CD1c-positive myeloid dendritic cell (primary cell): ENCODE results near the gene NFIB.
A peak's percentile ranks its signal among the peaks of the same experiment; 100 is the strongest.

Experiments used
- DNase-seq: peaks from one replicate; pipeline ENCODE4 v3.0.0-alpha.2; 2016; ENCODE audit errors: extremely low spot score

NFIB gene

GRCh38 chr9:14313951-14314423 lies at the start of gene NFIB:
NFIB (minus strand) TSS chr9:14314141; CDS start chr9:14313511, 630 bp downstream.
- DNase-seq = no peak

- DNase-seq = no peak
Observed at GRCh38 chr9:14362175-14362574, 48.2 kb upstream of the NFIB start.

- DNase-seq = no peak
Observed at GRCh38 chr9:14361074-14361473, 47.1 kb upstream of the NFIB start.

GRCh38 chr9:14358523-14358922 lies 44.6 kb upstream of the NFIB start:
- DNase-seq = no peak

- no peak for DNase-seq
Observed at GRCh38 chr9:14356351-14357265, 42.7 kb upstream of the NFIB start.

GRCh38 chr9:14354201-14354600 lies 40.3 kb upstream of the NFIB start:
- no peak for DNase-seq

- DNase-seq = peak; percentile 63
Observed at GRCh38 chr9:14353222-14354056, 39.5 kb upstream of the NFIB start.

GRCh38 chr9:14352503-14352902 lies 38.6 kb upstream of the NFIB start:
- no peak for DNase-seq

GRCh38 chr9:14351221-14351836 lies 37.4 kb upstream of the NFIB start:
- no peak for DNase-seq

GRCh38 chr9:14350754-14351153 lies 36.8 kb upstream of the NFIB start:
- DNase-seq = no peak

- no peak for DNase-seq
Observed at GRCh38 chr9:14350349-14350728, 36.4 kb upstream of the NFIB start.

- no peak for DNase-seq
Observed at GRCh38 chr9:14349447-14350348, 35.8 kb upstream of the NFIB start.

- DNase-seq = no peak
Observed at GRCh38 chr9:14349146-14349446, 35.2 kb upstream of the NFIB start.

- no peak for DNase-seq
Observed at GRCh38 chr9:14348373-14349145, 34.6 kb upstream of the NFIB start.

- no peak for DNase-seq
Observed at GRCh38 chr9:14348123-14348372, 34.1 kb upstream of the NFIB start.

- no peak for DNase-seq
Observed at GRCh38 chr9:14347406-14348122, 33.6 kb upstream of the NFIB start.

- no peak for DNase-seq
Observed at GRCh38 chr9:14346811-14347405, 33.0 kb upstream of the NFIB start.

- DNase-seq = no peak
Observed at GRCh38 chr9:14346231-14346791, 32.4 kb upstream of the NFIB start.
